Fibroblast of skin of left biceps (primary cell): ENCODE data around the gene JARID2.

Experiments
- DNase-seq, 2 experiments: peaks; one replicate each; pipeline ENCODE4 v3.0.0-alpha.2; 2013; ENCODE audit warnings: low read depth in 2 of 2

JARID2 gene

DNA sequence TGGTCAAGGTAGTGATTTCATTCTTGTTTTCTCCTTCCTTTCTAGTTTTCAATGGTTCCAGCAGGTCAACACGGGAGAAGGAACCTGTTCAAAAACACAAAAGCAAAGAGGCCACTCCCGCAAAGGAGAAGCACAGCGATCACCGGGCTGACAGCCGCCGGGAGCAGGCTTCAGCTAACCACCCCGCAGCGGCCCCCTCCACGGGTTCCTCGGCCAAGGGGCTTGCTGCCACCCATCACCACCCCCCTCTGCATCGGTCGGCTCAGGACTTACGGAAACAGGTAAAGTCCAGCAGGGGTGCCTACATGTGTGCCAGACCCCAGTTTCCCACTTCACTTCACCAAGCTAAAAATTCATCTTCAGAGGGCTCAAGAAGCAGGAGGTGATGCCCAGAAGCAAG, 241.4 kb downstream of the JARID2 start:
- no peak for DNase-seq

DNA sequence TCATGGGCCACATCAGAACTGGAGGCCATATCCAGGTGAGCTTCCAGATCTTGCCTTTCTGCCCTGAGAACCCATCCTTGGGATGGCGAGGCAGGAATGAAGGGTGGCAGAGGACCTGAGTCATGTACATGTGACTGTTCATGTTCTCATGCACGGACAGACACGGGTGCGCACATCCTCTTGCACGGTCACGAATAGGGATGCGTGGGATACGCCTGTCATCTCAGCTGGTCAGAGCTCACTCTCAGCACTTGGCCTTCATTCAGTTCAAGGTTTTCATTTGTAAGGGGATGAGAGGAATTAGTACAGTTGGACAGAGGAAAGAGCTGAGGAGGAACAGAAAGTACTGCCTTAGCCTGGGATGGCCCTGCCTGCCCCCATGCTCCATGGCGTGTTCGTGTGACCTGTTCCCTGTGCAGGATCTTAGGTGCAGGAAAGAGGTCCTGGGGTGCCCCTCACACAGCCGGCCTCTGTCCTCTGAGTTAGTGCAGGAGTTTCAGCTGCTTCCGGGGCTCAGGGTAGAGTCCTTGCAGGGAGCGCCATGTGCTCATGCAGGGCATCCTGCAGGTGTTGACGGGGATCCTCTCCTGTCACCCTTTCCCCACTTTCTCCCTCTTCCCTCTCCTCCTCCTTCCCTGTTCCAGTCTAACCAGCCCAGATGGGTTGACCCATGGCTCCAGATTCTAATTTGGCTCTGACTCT, 243.5 kb downstream of the JARID2 start:
- DNase-seq: no peak

GRCh38 chr6:15490242-15491100, 244.6 kb downstream of the JARID2 start:
- DNase-seq: no peak

DNA sequence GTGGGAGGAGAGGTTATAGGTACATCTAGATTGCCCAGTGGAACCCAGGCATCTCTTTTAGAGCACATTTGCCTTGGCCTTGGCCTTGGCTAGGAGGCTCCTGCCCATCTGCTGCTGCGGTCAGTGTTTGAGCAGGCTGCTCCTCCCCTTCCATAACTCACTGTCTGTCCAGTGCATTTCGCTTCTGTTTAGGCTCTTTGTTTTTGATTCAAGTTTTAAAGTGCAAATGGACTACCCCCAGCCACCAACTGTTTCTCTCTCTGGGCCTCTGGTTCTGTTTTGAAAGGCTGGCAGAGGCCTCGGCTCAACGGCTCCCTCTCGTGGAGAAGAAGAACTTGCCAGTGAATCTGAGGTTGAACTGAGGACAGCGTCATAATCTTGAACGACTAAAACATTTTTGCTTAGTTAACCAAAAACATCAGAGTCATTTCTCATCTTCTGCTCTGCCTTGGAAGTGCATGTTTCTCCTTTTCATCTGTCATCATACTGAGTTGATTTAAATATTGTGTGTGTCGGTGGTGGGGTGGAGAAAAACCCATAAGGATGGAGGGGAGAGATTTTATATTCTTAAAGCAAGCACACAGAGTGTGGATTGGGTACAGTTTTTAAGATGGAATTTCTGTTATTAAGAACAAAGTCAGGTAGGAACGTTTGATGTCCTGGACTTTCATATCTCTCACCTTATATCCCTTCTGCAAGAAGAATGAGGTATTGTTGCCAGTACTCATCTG, 245.6 kb downstream of the JARID2 start:
- DNase-seq: peak; percentile 56 to 62

DNA sequence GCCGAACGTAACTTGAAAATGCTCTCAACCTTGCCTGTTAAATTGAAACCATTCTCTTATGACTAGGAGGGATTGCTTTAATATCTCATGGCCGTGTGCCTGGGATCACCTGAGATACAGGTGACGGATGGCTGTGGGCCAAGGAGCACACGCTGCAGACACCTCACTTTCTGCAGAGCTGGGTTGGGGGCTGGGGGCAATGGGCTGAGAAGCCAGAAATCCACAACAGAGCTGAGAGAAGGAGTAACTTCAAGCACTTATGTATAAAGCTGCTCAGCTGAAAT, 246.1 kb downstream of the JARID2 start:
- no peak for DNase-seq

- peak; percentile 39 to 46 for DNase-seq
Measured at GRCh38 chr6:15493437-15494168, 247.7 kb downstream of the JARID2 start.

DNA sequence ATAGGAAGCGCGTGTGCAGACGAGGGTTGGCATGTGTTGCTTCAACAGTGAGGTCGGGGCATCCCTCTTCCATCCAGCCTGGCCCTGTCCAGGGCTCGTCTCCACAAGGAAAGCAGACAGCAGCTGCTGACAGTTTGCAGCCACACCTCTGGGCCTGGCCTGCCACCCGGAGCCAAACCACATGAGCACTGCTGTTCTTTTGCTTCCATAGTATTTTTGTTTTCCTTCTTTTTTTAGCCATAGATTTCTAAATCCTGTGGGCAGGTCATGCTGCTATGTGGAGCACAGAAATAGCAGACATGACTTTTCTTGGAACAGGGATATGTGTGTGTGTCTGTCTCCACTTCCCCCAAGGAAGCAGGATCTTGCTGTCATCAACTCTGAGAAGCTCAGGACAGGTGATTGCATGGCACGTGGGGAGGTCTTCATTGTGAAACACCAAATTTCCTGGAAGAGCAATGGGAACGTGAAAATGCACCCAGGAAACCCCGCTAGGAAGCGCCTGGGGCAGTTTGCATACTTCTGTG, 249.6 kb downstream of the JARID2 start:
- DNase-seq: no peak

GRCh38 chr6:15496345-15497131, 250.7 kb downstream of the JARID2 start:
- DNase-seq: no peak

DNA sequence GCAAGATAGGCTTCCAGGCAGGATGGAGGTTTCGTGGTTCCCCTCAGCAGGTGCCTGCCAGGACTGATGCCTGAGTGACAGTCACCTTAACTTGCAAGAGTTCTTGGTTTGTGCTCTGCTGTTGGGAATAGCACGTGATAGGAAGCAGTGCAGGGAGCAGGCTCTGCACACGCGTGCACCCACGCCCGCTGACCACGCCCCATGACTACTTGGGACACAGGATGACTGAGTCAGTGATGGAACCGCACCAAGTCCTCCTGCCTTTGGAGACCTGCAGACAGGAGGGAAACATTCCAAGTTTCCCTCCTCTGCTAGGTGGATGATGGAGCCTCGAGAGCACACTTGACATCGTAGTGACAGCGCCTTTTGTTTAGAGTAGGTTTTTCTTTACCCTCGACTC, 252.8 kb downstream of the JARID2 start:
- no peak for DNase-seq

GRCh38 chr6:15499125-15499524, 253.3 kb downstream of the JARID2 start:
- no peak for DNase-seq

DNA sequence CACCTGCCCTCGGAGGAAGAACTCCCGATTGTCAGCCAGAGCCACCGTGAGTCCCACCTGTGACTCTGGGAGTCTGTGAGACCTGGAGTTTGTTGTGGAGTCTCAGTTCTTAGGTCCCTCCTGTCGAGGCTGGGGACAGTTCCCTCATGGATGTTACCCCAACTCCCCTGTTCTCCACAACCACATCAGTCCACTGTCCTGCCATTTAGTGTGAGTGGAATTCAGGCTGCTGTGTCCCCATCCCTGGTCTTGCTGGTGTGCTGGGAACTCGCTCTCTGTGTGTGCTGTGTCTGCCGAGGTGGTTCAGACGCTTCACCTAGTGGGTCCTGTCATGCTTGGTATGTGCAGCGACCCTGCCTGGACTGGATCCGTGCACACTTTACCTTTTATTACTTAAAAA, 253.7 kb downstream of the JARID2 start:
- no peak for DNase-seq

GRCh38 chr6:15500078-15500740, 254.3 kb downstream of the JARID2 start:
- no peak for DNase-seq

DNA sequence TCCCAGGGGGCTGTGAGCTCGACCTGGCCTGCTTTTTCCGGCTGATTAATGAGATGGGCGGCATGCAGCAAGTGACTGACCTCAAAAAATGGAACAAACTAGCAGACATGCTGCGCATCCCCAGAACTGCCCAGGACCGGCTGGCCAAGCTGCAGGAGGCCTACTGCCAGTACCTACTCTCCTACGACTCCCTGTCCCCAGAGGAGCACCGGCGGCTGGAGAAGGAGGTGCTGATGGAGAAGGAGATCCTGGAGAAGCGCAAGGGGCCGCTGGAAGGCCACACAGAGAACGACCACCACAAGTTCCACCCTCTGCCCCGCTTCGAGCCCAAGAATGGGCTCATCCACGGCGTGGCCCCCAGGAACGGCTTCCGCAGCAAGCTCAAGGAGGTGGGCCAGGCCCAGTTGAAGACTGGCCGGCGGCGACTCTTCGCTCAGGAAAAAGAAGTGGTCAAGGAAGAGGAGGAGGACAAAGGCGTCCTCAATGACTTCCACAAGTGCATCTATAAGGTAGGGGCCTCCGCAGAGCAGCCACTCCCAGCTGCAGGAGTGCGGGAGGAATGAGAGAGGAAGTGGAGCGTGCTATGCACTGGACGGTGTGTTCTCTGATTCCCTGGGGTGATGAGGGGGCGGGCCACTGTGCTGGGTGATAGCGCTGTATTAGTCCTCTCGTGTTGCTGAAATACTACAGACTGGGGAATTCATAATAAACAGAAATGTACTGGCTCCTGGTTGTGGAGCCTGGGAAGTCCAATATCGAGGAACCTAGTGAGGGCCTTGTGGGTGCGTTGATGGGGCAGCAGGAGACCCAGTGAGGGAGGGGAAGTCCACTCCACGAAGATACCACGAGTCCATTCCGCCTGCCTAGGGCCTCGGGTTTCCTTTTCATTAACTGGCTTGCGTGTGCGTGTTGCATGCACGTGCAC, 255.3 kb downstream of the JARID2 start:
- no peak for DNase-seq

DNA sequence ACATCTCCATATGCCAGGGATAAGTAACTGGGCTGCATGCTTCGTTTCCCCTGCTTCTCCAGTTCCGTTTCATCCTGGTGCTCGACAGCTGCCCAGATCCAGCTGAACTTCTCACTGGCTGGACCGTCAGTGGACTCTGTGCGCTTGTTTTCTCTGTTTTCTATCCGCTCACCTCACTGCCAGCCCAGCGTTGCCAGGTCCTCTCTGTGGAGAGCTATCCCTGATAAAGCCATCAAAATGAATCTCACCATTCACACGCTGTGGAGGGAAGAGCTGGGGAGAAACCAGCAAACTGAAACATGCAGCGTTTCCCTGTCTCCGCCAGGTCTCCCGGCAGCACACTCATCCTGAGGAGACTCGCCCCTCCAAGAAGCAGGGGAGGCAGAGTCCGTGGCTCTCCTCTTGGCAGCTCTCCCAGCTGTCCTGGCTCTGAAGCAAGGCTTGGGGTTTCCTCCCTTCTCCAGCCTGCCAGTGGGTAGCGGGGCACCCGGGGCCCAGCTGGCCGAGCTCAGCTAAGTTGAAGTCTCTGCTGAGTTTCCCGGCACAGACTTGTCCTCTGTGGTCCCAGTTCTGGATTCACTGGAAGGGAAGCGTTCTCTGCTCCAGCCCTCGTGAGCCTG, 256.1 kb downstream of the JARID2 start:
- DNase-seq: no peak

GRCh38 chr6:15502446-15503345, 256.8 kb downstream of the JARID2 start:
- DNase-seq: no peak

DNA sequence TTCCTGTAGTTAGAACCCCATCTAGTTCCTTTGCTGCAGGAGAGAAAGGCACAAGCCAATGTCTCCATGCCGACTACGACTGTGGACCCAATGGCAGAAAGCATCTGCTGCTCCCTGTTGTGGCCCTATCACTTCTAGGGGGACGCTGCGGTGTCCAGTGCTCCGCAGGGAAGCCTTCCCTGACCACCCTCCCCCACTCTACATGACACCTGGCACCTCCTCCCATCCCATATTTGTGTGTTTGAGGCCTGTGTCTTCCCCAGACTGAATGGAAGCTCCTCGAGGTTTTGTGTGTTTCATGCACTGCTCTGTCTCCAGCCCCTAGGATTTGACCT, 257.4 kb downstream of the JARID2 start:
- DNase-seq: no peak

GRCh38 chr6:15504040-15504495, 258.2 kb downstream of the JARID2 start:
- no peak for DNase-seq
